Endothelial cell of umbilical vein (primary cell): Measurements from ENCODE around the gene SLC14A1. TPM values are rescaled to one million over a fixed set of nuclear protein-coding genes. Genes with fewer than 3 reads are reported as not detected.

ENCODE experiments used
- BruUV-seq: library from RNA; stranded (reverse); fragments of 400-500 nt; replicated peaks from 2 replicates; lab custom pipeline; 2021; lab: Mats Ljungman, UMichigan
- CTCF ChIA-PET: fragments of 300-600, 350-600 bp; sonication (Branson Sonifier 250); formaldehyde crosslinking; loops from one replicate; lab custom pipeline; 2021; ENCODE audit warnings: antibody characterized with exemption, inconsistent platforms; lab: Charles Lee
- POLR2A ChIA-PET: fragments of 300-600, 350-600 bp; sonication (Branson Sonifier 250); formaldehyde crosslinking; loops from one replicate; lab custom pipeline; 2021; ENCODE audit warnings: antibody characterized with exemption, inconsistent platforms; lab: Charles Lee
- DNase-seq: peaks from one replicate; pipeline ENCODE4 v3.0.0-alpha.2; 2011; ENCODE audit warnings: low read depth, low spot score
- FAIRE-seq: peaks from 2 replicates; lab custom pipeline; 2011; peaks lifted over from hg19 to GRCh38; lab: Jason Lieb, UNC
- H2AFZ ChIP-seq: 2 replicates; pipeline ENCODE4 v1.6.0; 2012; ENCODE audit warnings: low read depth, low read length, control low read depth, inconsistent platforms
- H3K27ac ChIP-seq: 2 replicates; pipeline ENCODE4 v1.5.1; 2011; ENCODE audit warnings: low read depth, mild to moderate bottlenecking, control low read depth, low read length, moderate library complexity; ENCODE audit not compliant: insufficient read depth
- H3K27me3 ChIP-seq, 2 experiments: 2 replicates each; pipeline versions ENCODE4 v1.6.0 to v1.6.1; 2011; ENCODE audit warnings: low read length in 2 of 2, mixed read lengths in 1 of 2; ENCODE audit not compliant: control insufficient read depth in 2 of 2, insufficient read depth in 2 of 2
- H3K36me3 ChIP-seq, 2 experiments: 2 replicates in 1 of 2; 3 replicates in 1 of 2; pipeline ENCODE4 v1.5.1; 2011; ENCODE audit warnings: low read length in 2 of 2, mild to moderate bottlenecking in 1 of 2, moderate library complexity in 1 of 2; ENCODE audit not compliant: control insufficient read depth in 2 of 2, insufficient read depth in 2 of 2; ENCODE audit errors: extremely low read depth in 1 of 2
- H3K4me1 ChIP-seq: 3 replicates; pipeline ENCODE4 v1.5.1; 2011; ENCODE audit warnings: mild to moderate bottlenecking, low read length; ENCODE audit not compliant: control insufficient read depth, insufficient read depth; ENCODE audit errors: extremely low read depth
- H3K4me2 ChIP-seq: 2 replicates; pipeline ENCODE4 v1.6.1; 2011; ENCODE audit warnings: low read length, control low read depth, mixed read lengths; ENCODE audit not compliant: insufficient read depth
- H3K4me3 ChIP-seq, 3 experiments: fragments of 200-600 bp in 1 of 3; sonication (generic), shearing (Covaris generic) in 1 of 3; replicated peaks in 1 of 3; 2 replicates each; pipeline ENCODE4 v1.5.1; 2011 to 2016; ENCODE audit warnings: control low read depth in 3 of 3, low read length in 3 of 3, mild to moderate bottlenecking in 2 of 3, inconsistent platforms in 1 of 3, low read depth in 1 of 3, moderate library complexity in 1 of 3; ENCODE audit not compliant: insufficient read depth in 1 of 3
- H3K79me2 ChIP-seq: 2 replicates; pipeline ENCODE4 v1.6.0; 2012; ENCODE audit warnings: low read length, inconsistent platforms; ENCODE audit not compliant: control insufficient read depth, insufficient read depth
- H3K9ac ChIP-seq: replicated peaks from 2 replicates; pipeline ENCODE3; 2011; ENCODE audit warnings: low read length, control low read depth; ENCODE audit not compliant: insufficient read depth; ENCODE audit errors: extremely low read depth
- H3K9me1 ChIP-seq: replicated peaks from 3 replicates; pipeline ENCODE4 v1.6.0; 2011; ENCODE audit warnings: mild to moderate bottlenecking, low read length; ENCODE audit not compliant: control insufficient read depth, insufficient read depth; ENCODE audit errors: extremely low read depth
- H3K9me3 ChIP-seq: replicated peaks from 2 replicates; pipeline ENCODE4 v1.5.1; 2012; ENCODE audit warnings: low read length, inconsistent platforms; ENCODE audit not compliant: control insufficient read depth, insufficient read depth
- H4K20me1 ChIP-seq: replicated peaks from 2 replicates; pipeline ENCODE3; 2011; ENCODE audit warnings: mild to moderate bottlenecking, low read length; ENCODE audit not compliant: control insufficient read depth, insufficient read depth; ENCODE audit errors: extremely low read depth
- EZH2 ChIP-seq: IDR thresholded peaks from 2 replicates; pipeline ENCODE4 v1.6.1; 2012; ENCODE audit warnings: borderline replicate concordance, low read depth, mild to moderate bottlenecking, moderate library complexity, low read length, inconsistent platforms; ENCODE audit not compliant: severe bottlenecking
- FOS ChIP-seq: IDR thresholded peaks from 2 replicates; pipeline ENCODE4 v1.6.1; 2011; ENCODE audit warnings: mild to moderate bottlenecking, low read length, moderate library complexity, borderline replicate concordance; ENCODE audit not compliant: insufficient read depth
- GATA2 ChIP-seq: IDR thresholded peaks from 2 replicates; pipeline ENCODE4 v1.7.0; 2011; ENCODE audit warnings: low read depth, mild to moderate bottlenecking, moderate library complexity, mixed read lengths, low read length; ENCODE audit not compliant: insufficient read length, insufficient read depth
- JUN ChIP-seq: IDR thresholded peaks from 2 replicates; pipeline ENCODE4 v1.6.1; 2011; ENCODE audit warnings: borderline replicate concordance, low read depth; ENCODE audit not compliant: insufficient read length, insufficient read depth
- MAX ChIP-seq: IDR thresholded peaks from 2 replicates; pipeline ENCODE4 v1.6.1; 2011; ENCODE audit not compliant: insufficient read depth, insufficient read length
- MYC ChIP-seq: IDR thresholded peaks from one replicate; pipeline ENCODE4 v1.6.1; 2011; ENCODE audit warnings: mild to moderate bottlenecking, low read depth, low read length
- POLR2A ChIP-seq: IDR thresholded peaks from 2 replicates; pipeline ENCODE4 v1.6.1; 2012; ENCODE audit warnings: low read depth, mild to moderate bottlenecking, control low read depth, low read length
- POLR2AphosphoS5 ChIP-seq: IDR thresholded peaks from 2 replicates; pipeline ENCODE4 v1.6.1; 2012; ENCODE audit warnings: low read depth, mild to moderate bottlenecking, control low read depth, low read length, moderate library complexity; ENCODE audit not compliant: insufficient read depth
- dilution Hi-C: fragments of 300-500 bp; cut with MboI; formaldehyde crosslinking; loops from one replicate; pipeline ENCODE4 v1.15.0; 2019; ENCODE audit warnings: low sequenced_read_pairs; ENCODE audit not compliant: extremely low pct_ligation_motif_present
- intact Hi-C: fragments of 100-400 bp; cut with micrococcal nuclease; formaldehyde crosslinking; loops from one replicate; pipeline ENCODE4 v1.10.0; 2022
- polyA plus RNA-seq, 4 experiments: library from polyadenylated mRNA; depleted of rRNA in 3 of 4; stranded (reverse) in 3 of 4; unstranded in 1 of 4; fragments of >200 nt; gene quantifications; 2 replicates each; pipeline versions ENCODE4 v1.2.1 to v1.2.3, GENCODE V29; 2011 to 2012; ENCODE audit warnings: missing spikeins in 1 of 4
- total RNA-seq: library from RNA; stranded (reverse); gene quantifications from 2 replicates; pipeline ENCODE4 v1.2.3, GENCODE V29; 2021
- TF ChIP-seq, protein P1 (sequence below), 2 donors: IDR thresholded peaks; 1 replicate in 1 of 2; 2 replicates in 1 of 2; pipeline ENCODE4 v1.5.1; 2011; ENCODE audit warnings: low read length in 2 of 2, mild to moderate bottlenecking in 2 of 2, moderate library complexity in 2 of 2, control low read depth in 1 of 2, inconsistent platforms in 1 of 2, low read depth in 1 of 2; ENCODE audit not compliant: insufficient read depth in 1 of 2; ENCODE audit errors: extremely low read depth in 1 of 2

SLC14A1 gene
- total and polyA plus RNA-seq, 2 donors (not counting 3 experiments of a cell fraction or from before 2014, with no cell fraction given): not detected

DNA sequence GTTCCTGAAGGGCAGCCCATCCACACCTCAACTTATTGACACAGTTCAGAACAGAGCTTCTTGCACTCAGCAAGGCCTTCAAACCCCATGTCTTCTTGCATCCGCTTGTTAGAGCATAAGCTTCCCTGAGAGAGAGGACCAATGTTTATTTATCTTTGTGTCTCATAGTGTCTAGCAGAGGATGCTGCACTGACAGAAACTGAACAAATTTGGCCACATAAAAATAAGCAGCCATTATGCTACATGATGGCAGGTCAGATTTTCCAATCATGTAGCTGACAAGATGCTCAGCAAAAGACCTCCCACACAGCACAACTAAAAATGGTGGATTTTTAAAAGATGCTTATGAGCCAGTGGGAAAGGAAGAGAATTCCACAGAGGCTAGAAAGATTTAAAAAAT, 63.4 kb downstream of the SLC14A1 start:
- no peaks in the 10 kb centered on the region for H3K4me1 ChIP-seq
- H2AFZ ChIP-seq: no peak overlapping the region
- no peak overlapping the region for H3K9ac ChIP-seq
- H4K20me1 ChIP-seq: no peaks in the 10 kb centered on the region
- ChIA-PET CTCF (no interaction called here), POLR2A (interaction anchor here (1.6 kb wide), 1 partner anchor 12 kb away, joined by 3 read pairs; no protein-coding TSS in a partner anchor)
- H3K9me1 ChIP-seq: no peaks in the 10 kb centered on the region
- dilution Hi-C loops: no loop called here
- intact Hi-C loops: no loop called here
- FAIRE-seq (no peak), DNase-seq (no peak)
- no peak overlapping the region for H3K27ac ChIP-seq
- H3K36me3 ChIP-seq: no peaks in the 10 kb centered on the region
- H3K9me3 ChIP-seq: no peaks in the 10 kb centered on the region
- peaks cover 2 to 7% of the 10 kb centered on the region in 2 experiments for H3K27me3 ChIP-seq
- H3K4me2 ChIP-seq: no peak overlapping the region
- BruUV-seq: no TSS peak
- TF ChIP-seq MAX (no peak), GATA2 (no peak), POLR2A (no peak), EZH2 (no peak), MYC (no peak), FOS (no peak), POLR2AphosphoS5 (no peak), JUN (no peak)
- TF ChIP-seq, protein P1, sequence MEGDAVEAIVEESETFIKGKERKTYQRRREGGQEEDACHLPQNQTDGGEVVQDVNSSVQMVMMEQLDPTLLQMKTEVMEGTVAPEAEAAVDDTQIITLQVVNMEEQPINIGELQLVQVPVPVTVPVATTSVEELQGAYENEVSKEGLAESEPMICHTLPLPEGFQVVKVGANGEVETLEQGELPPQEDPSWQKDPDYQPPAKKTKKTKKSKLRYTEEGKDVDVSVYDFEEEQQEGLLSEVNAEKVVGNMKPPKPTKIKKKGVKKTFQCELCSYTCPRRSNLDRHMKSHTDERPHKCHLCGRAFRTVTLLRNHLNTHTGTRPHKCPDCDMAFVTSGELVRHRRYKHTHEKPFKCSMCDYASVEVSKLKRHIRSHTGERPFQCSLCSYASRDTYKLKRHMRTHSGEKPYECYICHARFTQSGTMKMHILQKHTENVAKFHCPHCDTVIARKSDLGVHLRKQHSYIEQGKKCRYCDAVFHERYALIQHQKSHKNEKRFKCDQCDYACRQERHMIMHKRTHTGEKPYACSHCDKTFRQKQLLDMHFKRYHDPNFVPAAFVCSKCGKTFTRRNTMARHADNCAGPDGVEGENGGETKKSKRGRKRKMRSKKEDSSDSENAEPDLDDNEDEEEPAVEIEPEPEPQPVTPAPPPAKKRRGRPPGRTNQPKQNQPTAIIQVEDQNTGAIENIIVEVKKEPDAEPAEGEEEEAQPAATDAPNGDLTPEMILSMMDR (IDR thresholded peaks at IDR 0.05; ENCODE audit: extremely low read depth in 1 of 2, insufficient read depth in 1 of 2, low read depth in 1 of 2, low read length in 2 of 2): no peak
- H3K79me2 ChIP-seq: no peaks in the 10 kb centered on the region
- H3K4me3 ChIP-seq: no peak overlapping the region
